Breast epithelium (tissue), 4 donors: Measurements from ENCODE around the gene ADAMTSL3. TPM values are rescaled to one million over a fixed set of nuclear protein-coding genes. Genes with fewer than 3 reads are reported as not detected.

Source experiments
- DNase-seq, 2 donors: peaks; one replicate each; pipeline ENCODE4 v3.0.0-alpha.2; 2019; ENCODE audit warnings: low spot score in 2 of 2
- H3K27ac ChIP-seq, 2 donors: fragments of 200-600 bp; sonication (generic) in 1 of 2; one replicate each; pipeline ENCODE4 v1.5.1; 2016 to 2019; ENCODE audit warnings: mild to moderate bottlenecking in 1 of 2
- H3K27me3 ChIP-seq, 2 donors: fragments of 200-600 bp; sonication (generic) in 1 of 2; one replicate each; pipeline versions ENCODE4 v1.5.1 to v1.6.0; 2017 to 2019; ENCODE audit warnings: control low read depth in 1 of 2, mild to moderate bottlenecking in 1 of 2
- H3K36me3 ChIP-seq: fragments of 200-600 bp; one replicate; pipeline ENCODE4 v1.5.1; 2019
- H3K4me1 ChIP-seq, 2 donors: fragments of 200-600 bp; sonication (generic); one replicate each; pipeline ENCODE4 v1.5.1; 2016 to 2019; ENCODE audit warnings: control low read depth in 1 of 2
- H3K4me3 ChIP-seq, 3 donors: fragments of 200-600 bp; sonication (generic); 1 replicate in 2 of 3; 2 replicates in 1 of 3; pipeline ENCODE4 v1.5.1; 2016 to 2019; ENCODE audit warnings: mild to moderate bottlenecking in 3 of 3, moderate library complexity in 2 of 3
- H3K9me3 ChIP-seq, 2 donors: fragments of 200-600 bp; sonication (generic) in 1 of 2; one replicate each; pipeline ENCODE4 v1.5.1; 2016 to 2019; ENCODE audit warnings: control low read depth in 1 of 2
- CTCF ChIP-seq, 3 donors: fragments of 450-650 bp; IDR thresholded peaks; one replicate each; pipeline ENCODE4 v1.5.1; 2016 to 2017; ENCODE audit warnings: antibody characterized with exemption in 3 of 3, mild to moderate bottlenecking in 3 of 3, moderate library complexity in 3 of 3
- POLR2A ChIP-seq: fragments of 450-650 bp; IDR thresholded peaks from one replicate; pipeline ENCODE4 v1.6.1; 2016; ENCODE audit warnings: antibody characterized with exemption, mild to moderate bottlenecking, moderate library complexity
- POLR2AphosphoS5 ChIP-seq, 3 donors: sonication (generic); formaldehyde crosslinking; IDR thresholded peaks; one replicate each; pipeline ENCODE4 v1.6.1; 2017; ENCODE audit warnings: antibody characterized with exemption in 3 of 3
- intact Hi-C: fragments of 100-400 bp; cut with DNase I; formaldehyde crosslinking; loops from one replicate; pipeline ENCODE4 v1.15.1; 2023; ENCODE audit warnings: low total_unique reads
- total RNA-seq, 3 donors: library from RNA; depleted of rRNA; stranded (reverse); fragments of >200 nt; gene quantifications; one replicate each; pipeline ENCODE4 v1.1.0, GENCODE V29; 2016

The ADAMTSL3 gene
- total RNA-seq, 3 donors from 2014 or later = 1.8 to 3.9 (median 2.7) TPM

GRCh38 chr15:83866692-83867091 is 212.8 kb downstream of the ADAMTSL3 start:
- H3K27ac ChIP-seq = no peak overlapping the region
- H3K36me3 ChIP-seq = no peaks in the 10 kb centered on the region
- intact Hi-C loops = no loop called here
- no peak for DNase-seq
- H3K4me1 ChIP-seq = no peaks in the 10 kb centered on the region
- no peak overlapping the region for H3K4me3 ChIP-seq
- TF ChIP-seq POLR2AphosphoS5 (IDR thresholded peaks at IDR 0.05) = no peak
- no peak for TF ChIP-seq CTCF (IDR thresholded peaks at IDR 0.05)
- no peak for TF ChIP-seq POLR2A
- H3K27me3 ChIP-seq = no peaks in the 10 kb centered on the region
- no peaks in the 10 kb centered on the region for H3K9me3 ChIP-seq

- no peak overlapping the region for H3K4me3 ChIP-seq
- H3K36me3 ChIP-seq = no peaks in the 10 kb centered on the region
- TF ChIP-seq POLR2A = no peak
- TF ChIP-seq CTCF (IDR thresholded peaks at IDR 0.05) = no peak
- TF ChIP-seq POLR2AphosphoS5 (IDR thresholded peaks at IDR 0.05) = no peak
- H3K27me3 ChIP-seq = no peaks in the 10 kb centered on the region
- intact Hi-C loops = no loop called here
- no peaks in the 10 kb centered on the region for H3K4me1 ChIP-seq
- no peak for DNase-seq
- H3K9me3 ChIP-seq = no peaks in the 10 kb centered on the region
- no peak overlapping the region for H3K27ac ChIP-seq
Observed at GRCh38 chr15:83869341-83869740, 215.4 kb downstream of the ADAMTSL3 start.

- Histone ChIP-seq H3K4me1 (no peaks in the 10 kb centered on the region), H3K4me3 (no peak overlapping the region), H3K27me3 (no peaks in the 10 kb centered on the region), H3K9me3 (no peaks in the 10 kb centered on the region), H3K36me3 (no peaks in the 10 kb centered on the region), H3K27ac (no peak overlapping the region)
- no peak for DNase-seq
- intact Hi-C loops = no loop called here
- no peak for TF ChIP-seq CTCF (IDR thresholded peaks at IDR 0.05)
- no peak for TF ChIP-seq POLR2AphosphoS5 (IDR thresholded peaks at IDR 0.05)
- TF ChIP-seq POLR2A = no peak
Observed at GRCh38 chr15:83871808-83872559, 218.1 kb downstream of the ADAMTSL3 start.

- peak in 1 of 2 donors; percentile 26 for DNase-seq
- H3K9me3 ChIP-seq = no peaks in the 10 kb centered on the region
- H3K27me3 ChIP-seq = no peaks in the 10 kb centered on the region
- H3K27ac ChIP-seq = no peak overlapping the region
- no peak overlapping the region for H3K4me3 ChIP-seq
- no peaks in the 10 kb centered on the region for H3K36me3 ChIP-seq
- no peaks in the 10 kb centered on the region for H3K4me1 ChIP-seq
- TF ChIP-seq POLR2AphosphoS5 (IDR thresholded peaks at IDR 0.05) (no peak), CTCF (IDR thresholded peaks at IDR 0.05) (no peak), POLR2A (no peak)
- intact Hi-C loops = no loop called here
Observed at GRCh38 chr15:83873966-83874365, 220.0 kb downstream of the ADAMTSL3 start.

GRCh38 chr15:83880529-83880928 is 226.6 kb downstream of the ADAMTSL3 start:
- intact Hi-C loops = no loop called here
- DNase-seq = no peak
- Histone ChIP-seq H3K9me3 (no peaks in the 10 kb centered on the region), H3K27ac (no peak overlapping the region), H3K4me1 (no peaks in the 10 kb centered on the region), H3K36me3 (no peaks in the 10 kb centered on the region), H3K4me3 (no peak overlapping the region), H3K27me3 (no peaks in the 10 kb centered on the region)
- TF ChIP-seq POLR2A (no peak), POLR2AphosphoS5 (IDR thresholded peaks at IDR 0.05) (no peak), CTCF (IDR thresholded peaks at IDR 0.05) (no peak)
